Measurements from ENCODE around the gene LCN12. TPM values are rescaled to one million over a fixed set of nuclear protein-coding genes. Genes with fewer than 3 reads are reported as not detected.

The LCN12 gene
- polyA plus RNA-seq, 3 donors = 0.29 TPM; not detected in 2

DNA sequence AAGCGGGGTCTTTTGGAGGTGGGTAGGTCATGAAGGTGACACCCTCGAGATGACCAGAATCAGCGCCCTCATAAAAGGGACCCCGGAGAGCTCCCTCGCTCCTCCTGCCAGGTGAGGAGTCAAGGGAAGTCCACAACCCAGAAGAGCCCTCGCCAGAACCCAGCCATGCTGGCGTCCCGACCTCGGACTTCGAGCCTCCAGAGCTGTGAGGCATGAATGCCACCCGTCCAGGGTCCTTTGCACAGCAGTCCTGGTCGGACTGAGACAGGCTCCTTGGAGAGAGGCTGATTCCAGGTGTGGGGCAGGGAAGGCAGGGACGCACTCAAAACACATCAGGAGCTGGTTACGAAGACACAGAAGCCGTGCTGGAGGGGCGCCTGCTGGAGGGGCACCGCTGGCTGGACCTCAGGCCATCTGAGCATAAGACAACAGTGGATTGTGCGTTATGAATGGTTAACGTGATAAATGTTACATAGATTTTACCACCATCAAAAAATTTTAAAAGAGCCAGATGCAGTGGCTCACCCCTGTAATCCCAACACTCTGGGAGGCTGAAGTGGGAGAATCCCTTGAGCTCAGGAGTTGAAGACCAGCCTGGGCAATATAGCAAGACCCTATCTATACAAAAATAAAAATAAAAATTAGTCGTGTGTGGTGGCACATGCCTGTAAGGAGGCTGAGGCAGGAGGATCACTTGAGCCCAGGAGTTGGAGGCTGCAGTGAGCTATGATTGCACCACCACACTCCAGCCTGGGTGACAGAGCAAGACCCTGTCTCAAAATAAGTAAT lies 50.0 kb downstream of the LCN12 start:
- no peak overlapping the region for H2AFZ ChIP-seq (ENCODE audit: insufficient read depth, low read depth, low read length, poor library complexity, severe bottlenecking)
- no peak for DNase-seq
- H3K4me3 Mint-ChIP-seq = no peak overlapping the region
- no peak overlapping the region for H3K9ac ChIP-seq (ENCODE audit: insufficient read depth, low read length, poor library complexity, severe bottlenecking)
- H3K9me3 ChIP-seq (replicated peaks in 1 of 2; ENCODE audit: control insufficient read depth in 1 of 2, insufficient read depth in 1 of 2, low read length in 2 of 2) = peaks cover 0 to 10% of the 10 kb centered on the region in 2 donors
- H3K4me2 ChIP-seq (replicated peaks; ENCODE audit: extremely low read depth, low read length, poor library complexity, severe bottlenecking) = no peak overlapping the region
- H4K20me1 ChIP-seq (ENCODE audit: insufficient read depth, low read length) = no peaks in the 10 kb centered on the region
- H3K36me3 Mint-ChIP-seq = peaks cover 0 to 2% of the 10 kb centered on the region in 2 donors
- peaks cover 4 to 16% (median 8%) of the 10 kb centered on the region in 7 donors for H3K9me3 Mint-ChIP-seq
- peaks cover 0 to 10% of the 10 kb centered on the region in 2 donors for H3K27me3 ChIP-seq (ENCODE audit: control insufficient read depth in 2 of 2, insufficient read depth in 2 of 2, low read length in 2 of 2)
- no peak overlapping the region for H3K27ac ChIP-seq (ENCODE audit: low read depth in 1 of 2, low read length in 2 of 2)
- no peaks in the 10 kb centered on the region for H3K79me2 ChIP-seq (ENCODE audit: insufficient read depth, low read length)
- H3K36me3 ChIP-seq (replicated peaks in 1 of 2; ENCODE audit: control insufficient read depth in 1 of 2, insufficient read depth in 2 of 2, low read length in 2 of 2) = no peaks in the 10 kb centered on the region
- H3K4me3 ChIP-seq (replicated peaks in 1 of 3; ENCODE audit: low read depth in 2 of 3, low read length in 3 of 3) = no peak overlapping the region
- intact Hi-C loops (cut with micrococcal nuclease) = no loop called here
- peaks cover 51 to 52% of the 10 kb centered on the region in 2 donors for H3K4me1 ChIP-seq (ENCODE audit: control insufficient read depth in 1 of 2, insufficient read depth in 2 of 2, low read length in 2 of 2)
- TF ChIP-seq CTCF (IDR thresholded peaks at IDR 0.05) = no peak
- peaks cover 13 to 21% (median 14%) of the 10 kb centered on the region in 3 donors for H3K27me3 Mint-ChIP-seq (ENCODE audit: low read depth in 3 of 3)
- H3K4me1 Mint-ChIP-seq = peaks cover 49% of the 10 kb centered on the region
- H3K27ac Mint-ChIP-seq = peak overlapping the region in 1 of 7 donors; percentile 18
- WGBS (ENCODE audit: insufficient coverage) = 87% methylated on average over 16 of the region's 20 CpGs

DNA sequence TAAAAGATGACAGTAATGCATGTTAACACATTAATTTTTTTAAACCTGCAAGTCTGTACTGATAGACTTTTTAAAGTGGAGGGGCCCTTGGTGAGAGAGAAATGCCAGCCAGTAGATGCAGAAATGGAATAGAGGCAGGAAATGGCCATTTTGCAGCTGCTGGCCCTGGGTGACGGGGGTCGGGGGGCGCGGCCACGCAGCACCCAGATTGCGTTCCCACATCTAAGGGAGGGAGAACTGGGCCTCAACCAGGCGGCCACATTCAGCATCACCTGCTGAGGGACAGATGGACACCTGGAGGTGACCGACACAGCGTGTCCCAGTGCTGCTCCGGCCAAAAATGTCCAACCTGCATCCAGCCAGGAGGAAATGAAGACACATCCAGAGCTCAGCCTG lies 50.6 kb downstream of the LCN12 start:
- Histone ChIP-seq H3K79me2 (ENCODE audit: insufficient read depth, low read length) (no peaks in the 10 kb centered on the region), H4K20me1 (ENCODE audit: insufficient read depth, low read length) (no peaks in the 10 kb centered on the region), H3K27ac (ENCODE audit: low read depth in 1 of 2, low read length in 2 of 2) (no peak overlapping the region), H3K9me3 (replicated peaks in 1 of 2; ENCODE audit: control insufficient read depth in 1 of 2, insufficient read depth in 1 of 2, low read length in 2 of 2) (peaks cover 0 to 10% of the 10 kb centered on the region in 2 donors), H3K27me3 (ENCODE audit: control insufficient read depth in 2 of 2, insufficient read depth in 2 of 2, low read length in 2 of 2) (peaks cover 0 to 4% of the 10 kb centered on the region in 2 donors), H3K4me2 (replicated peaks; ENCODE audit: extremely low read depth, low read length, poor library complexity, severe bottlenecking) (no peak overlapping the region), H3K36me3 (replicated peaks in 1 of 2; ENCODE audit: control insufficient read depth in 1 of 2, insufficient read depth in 2 of 2, low read length in 2 of 2) (no peaks in the 10 kb centered on the region), H3K9ac (ENCODE audit: insufficient read depth, low read length, poor library complexity, severe bottlenecking) (no peak overlapping the region), H3K4me3 (replicated peaks in 1 of 3; ENCODE audit: low read depth in 2 of 3, low read length in 3 of 3) (no peak overlapping the region), H2AFZ (ENCODE audit: insufficient read depth, low read depth, low read length, poor library complexity, severe bottlenecking) (no peak overlapping the region), H3K4me1 (ENCODE audit: control insufficient read depth in 1 of 2, insufficient read depth in 2 of 2, low read length in 2 of 2) (peaks cover 45 to 46% of the 10 kb centered on the region in 2 donors)
- 86% methylated on average over 10 of the region's 10 CpGs for WGBS (ENCODE audit: insufficient coverage)
- no peak for DNase-seq
- Mint-ChIP-seq H3K27me3 (ENCODE audit: low read depth in 3 of 3) (peaks cover 11 to 16% (median 12%) of the 10 kb centered on the region in 3 donors), H3K36me3 (peaks cover 0 to 2% of the 10 kb centered on the region in 2 donors), H3K27ac (no peak overlapping the region), H3K4me3 (no peak overlapping the region), H3K4me1 (peaks cover 46% of the 10 kb centered on the region), H3K9me3 (peaks cover 4 to 16% (median 8%) of the 10 kb centered on the region in 7 donors)
- TF ChIP-seq CTCF (IDR thresholded peaks at IDR 0.05) = no peak
- intact Hi-C loops (cut with micrococcal nuclease) = no loop called here
